GM20000 (cell line): ENCODE results near the gene DDAH2.

Experiments
- DNase-seq: peaks from one replicate; pipeline ENCODE4 v3.0.0; 2012; ENCODE audit warnings: low spot score
- CTCF ChIP-seq: IDR thresholded peaks from 2 replicates; pipeline ENCODE4 v1.5.1; 2012; ENCODE audit warnings: mild to moderate bottlenecking, control low read depth; ENCODE audit errors: extremely low read depth, missing control alignments

Gene DDAH2

GRCh38 chr6:31729515-31729978, 448 bp upstream of the DDAH2 start:
- DNase-seq: peak; percentile 83
- no peak for TF ChIP-seq CTCF

- no peak for TF ChIP-seq CTCF
- DNase-seq: no peak
Observed at GRCh38 chr6:31727717-31728671, 1.1 kb downstream of the DDAH2 start.

GRCh38 chr6:31727034-31727716, 1.9 kb downstream of the DDAH2 start:
- peak; percentile 90 for DNase-seq
- TF ChIP-seq CTCF: no peak

GRCh38 chr6:31725502-31726350, 3.4 kb downstream of the DDAH2 start:
- no peak for DNase-seq
- no peak for TF ChIP-seq CTCF

- DNase-seq: no peak
- no peak for TF ChIP-seq CTCF
Observed at GRCh38 chr6:31723980-31724691, 5.0 kb downstream of the DDAH2 start.

- DNase-seq: no peak
- no peak for TF ChIP-seq CTCF
Observed at GRCh38 chr6:31723245-31723979, 5.7 kb downstream of the DDAH2 start, which contains the start of gene MPIG6B. Gene MPIG6B, plus strand, starts transcription at chr6:31723373. Its CDS starts 11 bp downstream, at chr6:31723384.
